Measurements from ENCODE around the gene HAUS3. TPM values are rescaled to one million over a fixed set of nuclear protein-coding genes. Genes with fewer than 3 reads are reported as not detected.

Gene HAUS3
- polyA plus RNA-seq, 1 donor (not counting 4 experiments of a cell fraction or from before 2014, with no cell fraction given), result 11.1 TPM

DNA sequence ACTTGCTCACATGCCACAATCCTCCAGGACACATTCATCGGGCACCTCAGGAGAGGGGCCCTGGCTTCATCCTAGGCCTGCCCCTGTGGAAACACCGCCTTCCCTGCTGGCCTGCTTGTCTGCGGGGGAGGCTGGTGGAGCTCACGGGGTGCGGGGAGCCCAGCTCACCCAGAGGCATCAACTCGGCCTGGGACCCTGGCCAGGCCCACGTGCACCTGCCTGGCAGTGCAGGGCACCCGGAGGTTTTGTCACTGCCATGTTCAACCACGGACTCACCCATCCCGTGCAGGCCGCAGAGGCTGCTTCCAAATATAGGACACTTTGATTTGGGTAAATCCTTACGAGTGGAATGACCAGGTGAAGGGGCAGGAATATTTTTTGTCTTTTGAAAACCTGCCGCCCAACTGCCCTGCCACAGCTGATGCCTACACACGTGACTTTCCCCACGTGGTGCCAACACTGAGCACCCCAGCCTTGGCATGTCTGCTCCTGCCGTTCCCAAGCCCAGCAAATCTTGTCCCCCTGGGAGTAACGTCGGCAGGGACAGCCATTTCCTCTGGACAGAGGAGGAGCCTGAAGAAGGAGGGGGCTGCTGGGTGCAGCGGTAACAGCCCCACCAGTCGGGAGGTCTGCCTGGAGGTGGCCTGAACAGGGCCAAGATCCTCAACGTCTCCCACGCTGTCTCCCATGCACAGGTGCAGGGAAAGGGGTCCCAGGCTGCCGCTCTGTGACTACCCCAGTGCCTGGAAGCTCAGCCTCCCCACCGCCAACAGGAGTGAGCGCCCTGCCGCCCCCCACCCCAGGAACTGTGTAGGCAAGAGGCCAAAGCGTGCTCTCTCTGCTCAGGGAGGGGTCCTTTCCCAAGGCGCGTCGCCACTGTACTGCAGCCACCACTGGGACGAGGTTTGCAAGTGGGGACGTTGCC, 11.5 kb upstream of the HAUS3 start:
- Histone ChIP-seq H3K4me2 (ENCODE audit: control insufficient read depth, extremely low read depth, insufficient read depth, low read depth, low read length) (no peak overlapping the region), H3K9me1 (ENCODE audit: control insufficient read depth, extremely low read depth, insufficient read depth, low read length) (no peaks in the 10 kb centered on the region), H3K4me1 (ENCODE audit: control insufficient read depth, extremely low read depth, insufficient read depth, low read length) (no peaks in the 10 kb centered on the region), H3K27me3 (ENCODE audit: control insufficient read depth, extremely low read depth, insufficient read depth, low read length) (no peaks in the 10 kb centered on the region), H4K20me1 (ENCODE audit: control insufficient read depth, extremely low read depth, insufficient read depth, low read length) (peaks cover 5% of the 10 kb centered on the region), H2AFZ (ENCODE audit: control insufficient read depth, low read length) (no peak overlapping the region), H3K79me2 (ENCODE audit: control insufficient read depth, insufficient read depth, low read length) (no peaks in the 10 kb centered on the region), H3K4me3 (ENCODE audit: control insufficient read depth in 2 of 3, extremely low read depth in 1 of 3, insufficient read depth in 2 of 3, low read depth in 1 of 3, low read length in 3 of 3) (no peak overlapping the region), H3K27ac (ENCODE audit: control insufficient read depth, insufficient read depth, low read length) (no peak overlapping the region), H3K9ac (ENCODE audit: control insufficient read depth, extremely low read depth, insufficient read depth, low read length) (no peak overlapping the region), H3K9me3 (ENCODE audit: control insufficient read depth, low read depth, low read length) (no peaks in the 10 kb centered on the region), H3K36me3 (ENCODE audit: control insufficient read depth in 2 of 2, extremely low read depth in 1 of 2, insufficient read depth in 2 of 2, low read length in 2 of 2) (peaks cover 4 to 37% of the 10 kb centered on the region in 2 experiments)
- TF ChIP-seq, protein P1, sequence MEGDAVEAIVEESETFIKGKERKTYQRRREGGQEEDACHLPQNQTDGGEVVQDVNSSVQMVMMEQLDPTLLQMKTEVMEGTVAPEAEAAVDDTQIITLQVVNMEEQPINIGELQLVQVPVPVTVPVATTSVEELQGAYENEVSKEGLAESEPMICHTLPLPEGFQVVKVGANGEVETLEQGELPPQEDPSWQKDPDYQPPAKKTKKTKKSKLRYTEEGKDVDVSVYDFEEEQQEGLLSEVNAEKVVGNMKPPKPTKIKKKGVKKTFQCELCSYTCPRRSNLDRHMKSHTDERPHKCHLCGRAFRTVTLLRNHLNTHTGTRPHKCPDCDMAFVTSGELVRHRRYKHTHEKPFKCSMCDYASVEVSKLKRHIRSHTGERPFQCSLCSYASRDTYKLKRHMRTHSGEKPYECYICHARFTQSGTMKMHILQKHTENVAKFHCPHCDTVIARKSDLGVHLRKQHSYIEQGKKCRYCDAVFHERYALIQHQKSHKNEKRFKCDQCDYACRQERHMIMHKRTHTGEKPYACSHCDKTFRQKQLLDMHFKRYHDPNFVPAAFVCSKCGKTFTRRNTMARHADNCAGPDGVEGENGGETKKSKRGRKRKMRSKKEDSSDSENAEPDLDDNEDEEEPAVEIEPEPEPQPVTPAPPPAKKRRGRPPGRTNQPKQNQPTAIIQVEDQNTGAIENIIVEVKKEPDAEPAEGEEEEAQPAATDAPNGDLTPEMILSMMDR (optimal IDR thresholded peaks at IDR 0.05 in 1 of 3, IDR thresholded peaks at IDR 0.05 in 1 of 3, conservative IDR thresholded peaks at IDR 0.05 in 1 of 3; ENCODE audit: extremely low read depth in 1 of 3, insufficient read depth in 2 of 3, low read length in 3 of 3), result no peak
- no peak for TF ChIP-seq EZH2 (IDR thresholded peaks at IDR 0.05; ENCODE audit: low read length)
- FAIRE-seq (no peak), DNase-seq (ENCODE audit: low read depth, low spot score) (no peak)
- dilution Hi-C loops (cut with MboI; ENCODE audit: extremely low pct_ligation_motif_present, low sequenced_read_pairs), result no loop called here

DNA sequence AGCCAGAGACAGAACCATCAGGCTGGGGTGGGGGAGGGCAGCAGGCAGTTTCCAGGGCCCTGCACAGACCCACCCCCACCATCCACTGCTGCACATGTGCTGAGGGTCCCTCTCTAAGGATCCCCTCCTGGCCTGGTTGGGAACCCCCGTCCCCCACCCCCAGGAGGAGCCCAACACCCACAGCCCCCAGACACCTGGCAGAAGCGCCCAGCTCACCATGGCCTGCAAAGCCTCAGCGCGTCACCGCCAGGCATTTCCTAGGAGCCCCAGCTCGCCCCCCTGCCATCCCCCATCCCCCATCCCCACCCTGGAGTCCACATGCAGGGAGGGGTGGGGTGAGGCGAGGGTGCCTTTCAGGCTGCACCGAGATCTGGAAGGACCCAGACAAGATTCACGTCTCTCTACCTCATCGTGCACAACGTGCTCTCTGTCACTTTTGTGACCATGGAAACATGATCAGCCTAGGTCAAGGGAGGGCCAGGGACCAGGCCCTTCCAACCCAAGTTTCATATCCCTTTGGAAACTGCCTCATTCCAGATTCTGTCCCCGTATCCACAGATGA, 10.7 kb upstream of the HAUS3 start:
- Histone ChIP-seq H3K27ac (ENCODE audit: control insufficient read depth, insufficient read depth, low read length) (no peak overlapping the region), H3K9ac (ENCODE audit: control insufficient read depth, extremely low read depth, insufficient read depth, low read length) (no peak overlapping the region), H3K36me3 (ENCODE audit: control insufficient read depth in 2 of 2, extremely low read depth in 1 of 2, insufficient read depth in 2 of 2, low read length in 2 of 2) (peaks cover 4 to 37% of the 10 kb centered on the region in 2 experiments), H3K9me3 (ENCODE audit: control insufficient read depth, low read depth, low read length) (no peaks in the 10 kb centered on the region), H3K4me2 (ENCODE audit: control insufficient read depth, extremely low read depth, insufficient read depth, low read depth, low read length) (no peak overlapping the region), H2AFZ (ENCODE audit: control insufficient read depth, low read length) (no peak overlapping the region), H3K4me3 (ENCODE audit: control insufficient read depth in 2 of 3, extremely low read depth in 1 of 3, insufficient read depth in 2 of 3, low read depth in 1 of 3, low read length in 3 of 3) (no peak overlapping the region), H3K9me1 (ENCODE audit: control insufficient read depth, extremely low read depth, insufficient read depth, low read length) (no peaks in the 10 kb centered on the region), H3K79me2 (ENCODE audit: control insufficient read depth, insufficient read depth, low read length) (no peaks in the 10 kb centered on the region), H4K20me1 (ENCODE audit: control insufficient read depth, extremely low read depth, insufficient read depth, low read length) (peaks cover 5% of the 10 kb centered on the region), H3K27me3 (ENCODE audit: control insufficient read depth, extremely low read depth, insufficient read depth, low read length) (no peaks in the 10 kb centered on the region), H3K4me1 (ENCODE audit: control insufficient read depth, extremely low read depth, insufficient read depth, low read length) (no peaks in the 10 kb centered on the region)
- FAIRE-seq, result no peak
- no peak for DNase-seq (ENCODE audit: low read depth, low spot score)
- dilution Hi-C loops (cut with MboI; ENCODE audit: extremely low pct_ligation_motif_present, low sequenced_read_pairs), result no loop called here
- no peak for TF ChIP-seq EZH2 (IDR thresholded peaks at IDR 0.05; ENCODE audit: low read length)
- TF ChIP-seq, protein P1 (optimal IDR thresholded peaks at IDR 0.05 in 1 of 3, IDR thresholded peaks at IDR 0.05 in 1 of 3, conservative IDR thresholded peaks at IDR 0.05 in 1 of 3; ENCODE audit: extremely low read depth in 1 of 3, insufficient read depth in 2 of 3, low read length in 3 of 3), result no peak
